Measurements from ENCODE around the gene NUP153.
"Not testable (repeated sequence)": the region's sequence is repeated elsewhere in the genome, so short reads cannot be mapped to it uniquely, and the experiment has no call there.

Gene NUP153

GRCh38 chr6:17714879-17715851, 8.4 kb upstream of the NUP153 start:
- peak in 1 of 2 donors; percentile 36 for DNase-seq (ENCODE audit: extremely low read depth in 1 of 2, low read depth in 1 of 2)

- DNase-seq (ENCODE audit: extremely low read depth in 1 of 2, low read depth in 1 of 2), result no peak
Measured at GRCh38 chr6:17714177-17714576, 7.5 kb upstream of the NUP153 start.

- no peak for DNase-seq (ENCODE audit: extremely low read depth in 1 of 2, low read depth in 1 of 2)
Measured at GRCh38 chr6:17712576-17712975, 5.9 kb upstream of the NUP153 start.

- no peak for DNase-seq (ENCODE audit: extremely low read depth in 1 of 2, low read depth in 1 of 2)
Measured at GRCh38 chr6:17710331-17710730, 3.6 kb upstream of the NUP153 start.

GRCh38 chr6:17709476-17709875, 2.8 kb upstream of the NUP153 start:
- DNase-seq (ENCODE audit: extremely low read depth in 1 of 2, low read depth in 1 of 2), result no peak

GRCh38 chr6:17708035-17708434, 1.3 kb upstream of the NUP153 start:
- not testable (repeated sequence) for DNase-seq (ENCODE audit: extremely low read depth in 1 of 2, low read depth in 1 of 2)

- DNase-seq (ENCODE audit: extremely low read depth in 1 of 2, low read depth in 1 of 2), result no peak
Measured at GRCh38 chr6:17707371-17707651, 586 bp upstream of the NUP153 start.

- DNase-seq (ENCODE audit: extremely low read depth in 1 of 2, low read depth in 1 of 2), result peak; percentile 79 to 87
Measured at GRCh38 chr6:17705778-17706579, 746 bp downstream of the NUP153 start.

GRCh38 chr6:17705428-17705777, 1.3 kb downstream of the NUP153 start:
- DNase-seq (ENCODE audit: extremely low read depth in 1 of 2, low read depth in 1 of 2), result peak in 1 of 2 donors; percentile 48

- DNase-seq (ENCODE audit: extremely low read depth in 1 of 2, low read depth in 1 of 2), result no peak
Measured at GRCh38 chr6:17703256-17703694, 3.5 kb downstream of the NUP153 start.

GRCh38 chr6:17700421-17701416, 6.0 kb downstream of the NUP153 start:
- no peak for DNase-seq (ENCODE audit: extremely low read depth in 1 of 2, low read depth in 1 of 2)

- DNase-seq (ENCODE audit: extremely low read depth in 1 of 2, low read depth in 1 of 2), result no peak
Measured at GRCh38 chr6:17691925-17692538, 14.7 kb downstream of the NUP153 start.

GRCh38 chr6:17688481-17688880, 18.2 kb downstream of the NUP153 start:
- DNase-seq (ENCODE audit: extremely low read depth in 1 of 2, low read depth in 1 of 2), result no peak

GRCh38 chr6:17687136-17687535, 19.6 kb downstream of the NUP153 start:
- no peak for DNase-seq (ENCODE audit: extremely low read depth in 1 of 2, low read depth in 1 of 2)

GRCh38 chr6:17684134-17684533, 22.6 kb downstream of the NUP153 start:
- no peak for DNase-seq (ENCODE audit: extremely low read depth in 1 of 2, low read depth in 1 of 2)

- DNase-seq (ENCODE audit: extremely low read depth in 1 of 2, low read depth in 1 of 2), result no peak
Measured at GRCh38 chr6:17683428-17683827, 23.3 kb downstream of the NUP153 start.

- no peak for DNase-seq (ENCODE audit: extremely low read depth in 1 of 2, low read depth in 1 of 2)
Measured at GRCh38 chr6:17679726-17680125, 27.0 kb downstream of the NUP153 start.

GRCh38 chr6:17677602-17678001, 29.1 kb downstream of the NUP153 start:
- DNase-seq (ENCODE audit: extremely low read depth in 1 of 2, low read depth in 1 of 2), result no peak

- DNase-seq (ENCODE audit: extremely low read depth in 1 of 2, low read depth in 1 of 2), result no peak
Measured at GRCh38 chr6:17673543-17674254, 33.0 kb downstream of the NUP153 start.

All from stimulated activated CD8-positive, alpha-beta memory T cell treated with anti-CD3 and anti-CD28 coated beads, Interleukin-7, amount 100 ng/mL, for 48 hours (primary cell).